GM18868 (cell line): ENCODE data around the gene SLC22A23.

Experiments used
- ATAC-seq: cut with Tn5 transposase; IDR thresholded peaks from one replicate; pipeline ENCODE4 v1.9.1; 2021; ENCODE audit warnings: mild to moderate bottlenecking, moderate library complexity; ENCODE audit not compliant: unreplicated experiment

SLC22A23 gene

GRCh38 chr6:3306848-3307247 is 150.0 kb downstream of the SLC22A23 start:
- ATAC-seq: no peak

DNA sequence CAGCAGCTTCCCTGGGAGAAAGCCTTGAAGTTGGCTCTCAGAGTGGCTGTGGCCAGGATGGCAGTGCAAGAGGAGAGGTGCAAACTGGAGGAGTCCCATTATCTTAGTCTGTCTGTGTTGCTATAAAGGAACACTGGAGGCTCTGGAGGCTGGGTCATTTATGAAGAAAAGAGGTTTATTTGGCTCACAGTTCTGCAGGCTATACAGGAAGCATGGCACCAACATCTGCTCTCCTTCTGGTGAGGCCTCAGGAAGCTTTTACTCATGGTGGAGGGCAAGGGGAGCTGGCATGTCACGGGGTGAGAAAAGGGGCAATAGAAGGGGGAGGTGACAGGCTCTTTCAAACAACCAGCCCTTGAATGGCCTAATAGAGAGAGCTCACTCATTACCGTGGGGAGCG is 151.0 kb downstream of the SLC22A23 start:
- no peak for ATAC-seq

- ATAC-seq: no peak
Measured at GRCh38 chr6:3305216-3305565, 151.7 kb downstream of the SLC22A23 start.

- ATAC-seq: no peak
Measured at GRCh38 chr6:3304500-3305215, 152.2 kb downstream of the SLC22A23 start.

- ATAC-seq: no peak
Measured at GRCh38 chr6:3303795-3304411, 152.9 kb downstream of the SLC22A23 start.

GRCh38 chr6:3301506-3301905 is 155.3 kb downstream of the SLC22A23 start:
- no peak for ATAC-seq

- ATAC-seq: no peak
Measured at GRCh38 chr6:3299221-3299620, 157.6 kb downstream of the SLC22A23 start.

- no peak for ATAC-seq
Measured at GRCh38 chr6:3297909-3298308, 158.9 kb downstream of the SLC22A23 start.

DNA sequence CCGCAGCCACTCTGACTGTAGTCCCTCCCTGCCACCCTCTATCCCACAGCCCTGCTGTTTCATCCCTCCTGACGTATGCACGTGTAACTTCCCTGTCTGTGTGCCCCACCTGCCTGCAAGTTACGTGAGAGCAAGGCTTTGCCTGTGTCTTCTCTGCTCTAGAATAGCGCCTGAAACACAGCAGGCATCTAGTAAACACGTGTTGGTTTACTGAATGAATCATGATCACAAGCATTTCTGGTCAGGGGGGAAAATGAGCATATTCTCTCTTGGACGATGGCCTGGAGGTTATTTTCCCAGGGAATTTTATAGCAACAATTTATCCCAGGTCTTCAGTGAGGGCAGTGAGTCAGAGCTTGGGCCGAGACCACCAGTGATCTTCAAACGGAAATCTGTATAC is 159.8 kb downstream of the SLC22A23 start:
- no peak for ATAC-seq

GRCh38 chr6:3296537-3296936 is 160.3 kb downstream of the SLC22A23 start:
- no peak for ATAC-seq

DNA sequence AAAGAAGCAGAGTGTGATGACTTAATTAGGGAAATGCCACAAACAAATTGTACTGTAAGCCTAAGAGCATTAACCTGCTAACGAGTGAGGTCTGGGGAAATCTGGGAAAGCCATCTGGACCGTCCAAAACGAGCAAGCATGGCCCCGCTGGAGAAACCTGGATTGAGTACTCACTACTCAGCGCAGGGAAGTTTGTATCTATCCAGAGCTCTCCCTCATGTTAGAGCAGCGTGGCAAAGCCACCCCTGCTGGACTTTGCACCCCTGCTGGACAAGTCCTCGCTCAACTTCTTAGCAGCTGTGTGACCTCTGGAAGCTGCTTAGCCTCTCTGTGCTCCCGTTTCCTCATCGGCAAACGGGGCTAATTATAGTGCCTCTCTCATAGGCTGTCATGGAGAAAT is 160.8 kb downstream of the SLC22A23 start:
- ATAC-seq: no peak

- no peak for ATAC-seq
Measured at GRCh38 chr6:3294921-3295871, 161.7 kb downstream of the SLC22A23 start.

DNA sequence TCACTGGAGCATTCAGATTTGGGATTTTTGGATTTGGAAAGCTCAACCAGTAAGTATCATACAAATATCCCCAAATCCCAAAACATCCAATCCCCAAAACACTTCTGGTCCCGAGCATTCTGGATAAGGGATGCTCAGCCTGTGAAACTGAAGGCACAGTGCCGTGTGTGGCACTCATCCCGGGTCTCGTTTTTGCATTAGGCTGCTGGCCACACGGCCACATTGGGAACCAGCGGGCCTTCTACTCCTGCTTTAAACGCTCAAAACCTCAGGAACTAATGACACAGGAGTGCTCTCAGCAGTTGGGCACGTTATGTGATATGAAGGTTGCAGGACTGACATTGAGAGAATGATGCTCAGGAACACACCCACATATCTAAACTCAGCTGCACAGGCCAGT is 162.5 kb downstream of the SLC22A23 start:
- no peak for ATAC-seq

DNA sequence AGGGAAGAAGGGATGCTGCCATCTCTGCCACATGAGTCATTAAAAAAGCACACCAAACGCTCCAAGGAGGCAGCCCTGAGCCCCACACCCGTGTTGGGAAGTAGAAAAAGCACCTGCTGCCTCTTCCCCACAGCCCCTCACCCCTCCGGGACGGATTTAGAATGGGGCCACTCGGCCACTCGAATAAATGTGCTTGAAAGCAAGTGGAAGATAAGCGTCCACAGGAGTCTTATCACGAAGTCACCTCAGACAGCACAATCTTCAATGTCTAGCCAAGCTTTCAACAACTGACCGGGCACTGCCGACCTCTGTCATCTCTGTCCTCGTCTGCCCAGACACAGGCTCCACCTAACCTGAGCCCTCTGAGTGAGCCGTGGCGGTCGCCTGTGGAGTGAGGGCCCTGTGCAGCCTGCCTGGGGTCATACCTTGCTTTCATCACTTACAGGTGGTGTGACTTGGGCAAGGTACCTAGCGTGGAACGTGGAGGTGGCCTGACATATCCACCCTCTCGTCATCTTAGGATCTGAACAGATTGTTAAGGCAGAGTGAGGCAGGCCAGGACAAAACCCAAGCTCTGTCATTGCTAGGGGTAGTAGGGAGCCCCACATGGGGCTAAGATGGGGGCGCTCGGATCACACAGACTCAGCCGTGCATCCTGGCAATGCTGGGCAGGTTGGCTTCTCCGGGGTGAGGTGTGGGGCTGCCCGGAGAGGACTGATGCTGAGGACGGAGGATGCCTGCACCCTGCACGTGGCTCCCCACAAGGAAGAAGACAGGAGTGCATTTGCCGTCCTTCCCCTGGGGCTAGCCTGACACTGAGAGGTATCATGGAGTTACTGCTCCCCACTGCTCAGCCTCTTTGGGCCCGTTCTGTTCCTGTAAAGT is 163.3 kb downstream of the SLC22A23 start:
- ATAC-seq: no peak

GRCh38 chr6:3292431-3293197 is 164.2 kb downstream of the SLC22A23 start:
- no peak for ATAC-seq

- no peak for ATAC-seq
Measured at GRCh38 chr6:3291987-3292386, 164.9 kb downstream of the SLC22A23 start.

DNA sequence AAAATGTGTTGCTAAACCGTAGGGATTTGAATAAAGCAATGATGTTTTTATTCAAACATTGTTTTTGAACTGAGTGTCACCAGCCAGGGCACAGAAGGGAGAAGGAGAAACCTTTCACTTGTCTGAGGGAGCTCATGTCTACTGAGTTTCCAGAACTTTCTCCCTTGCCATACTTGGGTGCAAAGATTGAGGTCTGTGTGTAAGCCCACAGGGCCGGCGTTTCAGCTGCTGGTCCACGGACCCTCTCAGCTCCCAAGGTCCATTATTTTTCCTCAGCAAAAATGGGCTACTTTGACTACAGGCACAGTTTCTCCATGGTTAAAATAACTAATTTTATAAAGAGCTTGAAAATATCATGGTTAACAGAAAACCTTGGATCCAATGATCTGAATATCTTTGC is 165.5 kb downstream of the SLC22A23 start:
- ATAC-seq: no peak

GRCh38 chr6:3290931-3291211 is 166.0 kb downstream of the SLC22A23 start:
- no peak for ATAC-seq

DNA sequence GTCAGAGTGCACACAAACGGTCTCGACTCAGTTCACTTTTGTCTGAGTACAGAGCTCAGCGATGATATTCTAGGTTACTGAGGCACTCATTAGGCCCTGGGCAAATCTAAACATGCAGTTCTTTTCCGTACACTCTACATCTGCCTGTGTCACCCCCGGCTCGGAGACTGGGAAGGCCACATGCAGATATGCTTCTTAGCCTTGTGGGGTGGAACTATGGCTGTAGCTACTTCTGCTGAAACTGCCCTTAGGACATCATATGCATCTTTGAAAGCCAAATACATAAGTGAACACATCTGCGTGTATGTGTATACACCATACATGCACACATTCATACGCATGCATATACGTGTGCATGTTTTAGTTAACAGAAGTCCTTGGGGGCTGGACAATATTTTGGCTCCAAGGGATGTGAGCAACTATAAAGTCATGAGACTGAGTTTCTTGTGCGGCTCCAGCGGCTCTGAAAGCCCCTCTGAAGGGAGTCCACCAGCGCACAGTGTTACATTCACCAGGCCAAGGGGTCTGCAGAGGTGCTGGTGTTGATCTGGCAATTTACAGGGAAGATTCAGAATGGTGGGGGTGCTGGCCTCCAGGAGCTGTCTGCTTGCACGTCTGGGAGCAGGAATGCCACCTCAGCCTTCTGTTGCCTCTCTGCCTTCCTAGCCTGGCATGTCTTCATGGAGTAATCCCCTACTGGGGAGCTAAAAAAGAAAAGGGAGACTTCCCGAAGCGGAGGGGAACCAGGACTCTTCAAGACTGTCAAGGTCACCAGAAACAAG is 166.5 kb downstream of the SLC22A23 start:
- ATAC-seq: no peak

- ATAC-seq: no peak
Measured at GRCh38 chr6:3289664-3290055, 167.2 kb downstream of the SLC22A23 start.
